WTC11 (cell line): ENCODE data around the gene RFTN1. TPM values are rescaled to one million over a fixed set of nuclear protein-coding genes. Genes with fewer than 3 reads are reported as not detected.

ENCODE experiments used
- ATAC-seq: fragments of 200-7000 bp; cut with Tn5 transposase; 2 replicates; pipeline ENCODE4 v1.10.0; 2021; ENCODE audit warnings: mild to moderate bottlenecking, moderate library complexity
- CTCF ChIA-PET: fragments of 300-600 bp; sonication (Branson Sonifier 250); formaldehyde crosslinking; loops from one replicate; lab custom pipeline; 2021; ENCODE audit warnings: antibody characterized with exemption; lab: Charles Lee
- POLR2A ChIA-PET: fragments of 350-600 bp; sonication (Branson Sonifier 250); formaldehyde crosslinking; loops from one replicate; lab custom pipeline; 2021; ENCODE audit warnings: antibody characterized with exemption; lab: Charles Lee
- DNase-seq: peaks from one replicate; pipeline ENCODE4 v3.0.0; 2021; ENCODE audit warnings: low spot score
- H3K27ac Mint-ChIP-seq: 2 replicates; pipeline ENCODE4 v1.8.0; 2021; ENCODE audit warnings: mixed read lengths
- H3K27me3 Mint-ChIP-seq: 2 replicates; pipeline ENCODE4 v1.8.0; 2021; ENCODE audit warnings: low read depth, mild to moderate bottlenecking, moderate library complexity, mixed read lengths
- H3K36me3 Mint-ChIP-seq: 2 replicates; pipeline ENCODE4 v1.8.0; 2021; ENCODE audit warnings: mixed read lengths
- H3K4me1 Mint-ChIP-seq: 2 replicates; pipeline ENCODE4 v1.8.0; 2022; ENCODE audit warnings: mixed read lengths
- H3K4me3 Mint-ChIP-seq: 2 replicates; pipeline ENCODE4 v1.8.0; 2021; ENCODE audit warnings: mild to moderate bottlenecking, moderate library complexity, mixed read lengths
- H3K9me3 Mint-ChIP-seq: 2 replicates; pipeline ENCODE4 v1.8.0; 2021; ENCODE audit warnings: mixed read lengths
- CBFB ChIP-seq: sonication (generic); formaldehyde crosslinking; IDR thresholded peaks from 2 replicates; pipeline ENCODE4 v1.8.1; 2022; ENCODE audit warnings: mild to moderate bottlenecking, low read depth, missing genetic modification reagents
- CREM ChIP-seq: sonication (generic); formaldehyde crosslinking; IDR thresholded peaks from 2 replicates; pipeline ENCODE4 v1.8.1; 2022; ENCODE audit warnings: mild to moderate bottlenecking, missing genetic modification reagents, moderate library complexity
- FOXJ3 ChIP-seq: sonication (generic); formaldehyde crosslinking; IDR thresholded peaks from 2 replicates; pipeline ENCODE4 v1.9.0; 2021; ENCODE audit warnings: missing genetic modification reagents, mild to moderate bottlenecking, borderline replicate concordance
- GTF2I ChIP-seq: fragments of 250-450 bp; sonication (Bioruptor Pico); conservative IDR thresholded peaks from 2 replicates; pipeline ENCODE4 v1.4.0; 2021; ENCODE audit warnings: mild to moderate bottlenecking
- NFATC4 ChIP-seq: fragments of 250-450 bp; sonication (Bioruptor Pico); IDR thresholded peaks from 2 replicates; pipeline ENCODE4 v1.9.0; 2021; ENCODE audit warnings: mild to moderate bottlenecking
- NFYB ChIP-seq: sonication (generic); formaldehyde crosslinking; conservative IDR thresholded peaks from 2 replicates; pipeline ENCODE4 v1.8.0; 2022; ENCODE audit warnings: low read depth, missing genetic modification reagents
- NR2C2 ChIP-seq: sonication (generic); formaldehyde crosslinking; IDR thresholded peaks from 2 replicates; pipeline ENCODE4 v1.8.0; 2022; ENCODE audit warnings: mild to moderate bottlenecking, missing genetic modification reagents
- TEAD4 ChIP-seq: sonication (generic); formaldehyde crosslinking; IDR thresholded peaks from 2 replicates; pipeline ENCODE4 v1.8.0; 2022; ENCODE audit warnings: mild to moderate bottlenecking, missing genetic modification reagents
- ZBTB21 ChIP-seq: sonication (generic); formaldehyde crosslinking; IDR thresholded peaks from 2 replicates; pipeline ENCODE4 v1.8.1; 2023; ENCODE audit warnings: mild to moderate bottlenecking, missing genetic modification reagents, borderline replicate concordance
- ZNF232 ChIP-seq: sonication (generic); formaldehyde crosslinking; IDR thresholded peaks from 2 replicates; pipeline ENCODE4 v1.8.0; 2022; ENCODE audit warnings: mild to moderate bottlenecking, missing genetic modification reagents
- ZNF263 ChIP-seq: sonication (generic); formaldehyde crosslinking; IDR thresholded peaks from 2 replicates; pipeline ENCODE4 v1.8.1; 2022; ENCODE audit warnings: low read depth, mild to moderate bottlenecking, moderate library complexity, missing genetic modification reagents
- ZNF396 ChIP-seq: fragments of 250-450 bp; sonication (Bioruptor Pico); IDR thresholded peaks from 2 replicates; pipeline ENCODE4 v1.8.0; 2021; ENCODE audit warnings: mild to moderate bottlenecking, moderate library complexity, borderline replicate concordance
- ZNF425 ChIP-seq: fragments of 250-450 bp; sonication (Bioruptor Pico); conservative IDR thresholded peaks from 2 replicates; pipeline ENCODE4 v1.9.0; 2021; ENCODE audit warnings: mild to moderate bottlenecking
- ZNF512 ChIP-seq: sonication (generic); formaldehyde crosslinking; IDR thresholded peaks from 2 replicates; pipeline ENCODE4 v1.8.1; 2022; ENCODE audit warnings: missing genetic modification reagents, borderline replicate concordance
- total RNA-seq: library from RNA; stranded (reverse); gene quantifications from 3 replicates; pipeline ENCODE4 v1.2.3, GENCODE V29; 2021
- TF ChIP-seq, protein P1 (sequence below): sonication (generic); formaldehyde crosslinking; IDR thresholded peaks from 2 replicates; pipeline ENCODE4 v1.8.1; 2022; ENCODE audit warnings: mild to moderate bottlenecking, missing genetic modification reagents, moderate library complexity, borderline replicate concordance
- TF ChIP-seq, protein P2 (sequence below): sonication (generic); formaldehyde crosslinking; conservative IDR thresholded peaks from 2 replicates; pipeline ENCODE4 v1.8.1; 2023; ENCODE audit warnings: mild to moderate bottlenecking, low read depth, missing genetic modification reagents, moderate library complexity
- TF ChIP-seq, protein P3 (sequence below): fragments of 250-450 bp; sonication (Bioruptor Pico); IDR thresholded peaks from 2 replicates; pipeline ENCODE4 v1.9.0; 2021; ENCODE audit warnings: moderate library complexity, mild to moderate bottlenecking, inconsistent platforms, borderline replicate concordance

Gene RFTN1
- total RNA-seq, 1 experiment from 2014 or later, result 3.8 TPM

DNA sequence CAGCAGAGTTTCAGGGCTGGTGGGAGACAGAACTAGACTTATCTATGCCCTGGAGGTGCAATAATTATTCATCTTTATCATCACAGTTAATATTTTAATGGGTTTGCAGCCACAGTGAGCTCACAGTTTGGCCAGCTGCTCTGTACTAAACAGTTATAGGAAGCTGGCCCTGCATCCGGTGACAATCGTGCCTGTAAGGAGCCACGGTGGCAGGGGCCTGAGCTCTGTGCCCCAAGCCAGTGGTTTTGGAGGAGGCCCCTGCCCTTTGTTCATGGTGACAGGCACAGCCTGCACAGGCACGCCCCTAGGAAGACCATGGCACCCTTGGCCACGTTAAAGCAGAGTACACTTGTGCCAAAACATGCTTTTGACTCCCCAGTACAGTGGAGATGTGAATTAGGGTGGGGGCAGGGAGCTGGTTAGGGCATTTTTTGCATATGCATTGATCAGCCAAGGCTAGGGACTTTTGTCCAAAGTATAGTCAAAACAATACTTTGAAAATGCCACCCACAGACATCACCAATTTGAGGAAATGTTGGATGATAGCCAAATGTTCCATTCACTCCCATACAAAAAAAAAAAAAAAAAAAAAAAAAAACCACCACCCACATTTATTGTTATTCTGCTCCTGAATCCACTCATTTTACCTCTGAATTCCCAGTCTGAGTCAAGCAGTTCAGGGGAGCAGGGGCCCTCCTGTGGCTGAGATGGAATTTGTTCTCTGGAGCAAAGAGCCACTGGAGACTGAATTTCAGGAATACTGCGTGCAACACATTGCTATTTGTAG, 3.4 kb upstream of the RFTN1 start:
- Mint-ChIP-seq H3K4me1 (peaks cover 28% of the 10 kb centered on the region), H3K27ac (no peak overlapping the region), H3K27me3 (peaks cover 38% of the 10 kb centered on the region)
- TF ChIP-seq GTF2I (CRISPR knock-in tag) (no peak), ZNF396 (CRISPR knock-in tag) (no peak), NFYB (no peak), NR2C2 (CRISPR knock-in tag) (no peak), CBFB (CRISPR knock-in tag) (no peak), TEAD4 (CRISPR knock-in tag) (no peak)
- TF ChIP-seq, all 79 proteins: peak for 0
- H3K4me3 Mint-ChIP-seq, result no peak overlapping the region
- no peak for DNase-seq
- no peaks in the 10 kb centered on the region for H3K36me3 Mint-ChIP-seq
- ATAC-seq, result peak; percentile 38
- ChIA-PET POLR2A (interaction anchor here (1.1 to 1.6 kb wide), 3 partner anchors 12 to 227 kb away, joined by 3 to 4 read pairs (median 4); no protein-coding TSS in a partner anchor), CTCF (interaction anchor here (0.6 to 2.5 kb wide), 19 partner anchors 12 to 252 kb away, joined by 3 to 20 read pairs (median 3); partner anchors contain the start of genes DPH3 and OXNAD1)
- H3K9me3 Mint-ChIP-seq, result peaks cover 4% of the 10 kb centered on the region

DNA sequence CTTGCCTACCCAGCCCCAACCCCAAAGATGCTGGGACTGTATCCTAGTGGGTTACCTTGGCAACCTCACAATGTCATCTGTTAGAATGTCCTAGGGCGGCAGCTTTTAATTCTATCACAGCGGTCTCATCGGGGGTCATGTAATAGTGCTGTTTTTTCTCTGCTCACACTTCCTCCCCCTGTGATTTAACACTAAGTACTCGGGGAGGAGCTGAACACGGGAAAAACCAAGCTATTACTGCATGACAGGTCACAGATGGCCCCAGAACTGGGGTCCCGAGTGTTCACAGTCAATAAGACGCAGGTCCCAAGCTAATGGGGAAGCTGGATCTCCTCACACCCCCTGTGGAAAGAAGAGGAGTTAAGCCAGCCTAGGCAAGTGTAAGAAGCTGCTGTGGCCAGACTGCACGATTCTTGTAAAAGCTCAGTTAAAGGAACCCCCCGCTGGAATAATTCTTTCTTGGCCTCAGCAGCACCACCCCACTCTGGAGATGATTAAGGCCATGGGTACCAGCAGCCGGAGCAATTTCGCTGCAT, 2.5 kb upstream of the RFTN1 start:
- Mint-ChIP-seq H3K4me3 (no peak overlapping the region), H3K27ac (no peak overlapping the region), H3K4me1 (peaks cover 29% of the 10 kb centered on the region), H3K36me3 (no peaks in the 10 kb centered on the region), H3K27me3 (peaks cover 48% of the 10 kb centered on the region), H3K9me3 (peaks cover 4% of the 10 kb centered on the region)
- TF ChIP-seq, protein P1, sequence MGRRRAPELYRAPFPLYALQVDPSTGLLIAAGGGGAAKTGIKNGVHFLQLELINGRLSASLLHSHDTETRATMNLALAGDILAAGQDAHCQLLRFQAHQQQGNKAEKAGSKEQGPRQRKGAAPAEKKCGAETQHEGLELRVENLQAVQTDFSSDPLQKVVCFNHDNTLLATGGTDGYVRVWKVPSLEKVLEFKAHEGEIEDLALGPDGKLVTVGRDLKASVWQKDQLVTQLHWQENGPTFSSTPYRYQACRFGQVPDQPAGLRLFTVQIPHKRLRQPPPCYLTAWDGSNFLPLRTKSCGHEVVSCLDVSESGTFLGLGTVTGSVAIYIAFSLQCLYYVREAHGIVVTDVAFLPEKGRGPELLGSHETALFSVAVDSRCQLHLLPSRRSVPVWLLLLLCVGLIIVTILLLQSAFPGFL (CRISPR knock-in tag), result no peak
- TF ChIP-seq, protein P2, sequence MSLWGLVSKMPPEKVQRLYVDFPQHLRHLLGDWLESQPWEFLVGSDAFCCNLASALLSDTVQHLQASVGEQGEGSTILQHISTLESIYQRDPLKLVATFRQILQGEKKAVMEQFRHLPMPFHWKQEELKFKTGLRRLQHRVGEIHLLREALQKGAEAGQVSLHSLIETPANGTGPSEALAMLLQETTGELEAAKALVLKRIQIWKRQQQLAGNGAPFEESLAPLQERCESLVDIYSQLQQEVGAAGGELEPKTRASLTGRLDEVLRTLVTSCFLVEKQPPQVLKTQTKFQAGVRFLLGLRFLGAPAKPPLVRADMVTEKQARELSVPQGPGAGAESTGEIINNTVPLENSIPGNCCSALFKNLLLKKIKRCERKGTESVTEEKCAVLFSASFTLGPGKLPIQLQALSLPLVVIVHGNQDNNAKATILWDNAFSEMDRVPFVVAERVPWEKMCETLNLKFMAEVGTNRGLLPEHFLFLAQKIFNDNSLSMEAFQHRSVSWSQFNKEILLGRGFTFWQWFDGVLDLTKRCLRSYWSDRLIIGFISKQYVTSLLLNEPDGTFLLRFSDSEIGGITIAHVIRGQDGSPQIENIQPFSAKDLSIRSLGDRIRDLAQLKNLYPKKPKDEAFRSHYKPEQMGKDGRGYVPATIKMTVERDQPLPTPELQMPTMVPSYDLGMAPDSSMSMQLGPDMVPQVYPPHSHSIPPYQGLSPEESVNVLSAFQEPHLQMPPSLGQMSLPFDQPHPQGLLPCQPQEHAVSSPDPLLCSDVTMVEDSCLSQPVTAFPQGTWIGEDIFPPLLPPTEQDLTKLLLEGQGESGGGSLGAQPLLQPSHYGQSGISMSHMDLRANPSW (CRISPR knock-in tag), result no peak
- TF ChIP-seq, protein P3, sequence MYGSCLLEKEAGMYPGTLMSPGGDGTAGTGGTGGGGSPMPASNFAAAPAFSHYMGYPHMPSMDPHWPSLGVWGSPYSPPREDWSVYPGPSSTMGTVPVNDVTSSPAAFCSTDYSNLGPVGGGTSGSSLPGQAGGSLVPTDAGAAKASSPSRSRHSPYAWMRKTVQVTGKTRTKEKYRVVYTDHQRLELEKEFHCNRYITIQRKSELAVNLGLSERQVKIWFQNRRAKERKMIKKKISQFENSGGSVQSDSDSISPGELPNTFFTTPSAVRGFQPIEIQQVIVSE (CRISPR knock-in tag), result no peak
- TF ChIP-seq FOXJ3, result no peak
- ChIA-PET POLR2A (interaction anchor here (1.2 to 1.6 kb wide), 2 partner anchors 11 to 18 kb away, joined by 3 to 4 read pairs; no protein-coding TSS in a partner anchor), CTCF (interaction anchor here (0.7 to 2.5 kb wide), 15 partner anchors 9 to 251 kb away, joined by 3 to 20 read pairs (median 3); partner anchors contain the start of genes DPH3 and OXNAD1)
- DNase-seq, result no peak
- ATAC-seq, result no peak

- H3K27ac Mint-ChIP-seq, result no peak overlapping the region
- ChIA-PET CTCF (interaction anchor here (2.1 to 3.4 kb wide), 2 partner anchors 148 to 224 kb away, joined by 10 to 20 read pairs; no protein-coding TSS in a partner anchor), POLR2A (no interaction called here)
- no peak for DNase-seq
- H3K36me3 Mint-ChIP-seq, result no peaks in the 10 kb centered on the region
- H3K27me3 Mint-ChIP-seq, result peaks cover 59% of the 10 kb centered on the region
- peaks cover 4% of the 10 kb centered on the region for H3K9me3 Mint-ChIP-seq
- peaks cover 28% of the 10 kb centered on the region for H3K4me1 Mint-ChIP-seq
- H3K4me3 Mint-ChIP-seq, result peak overlapping the region; percentile 21; the same call in 1 of the 2 replicates
- no peak for ATAC-seq
- TF ChIP-seq ZNF232 (CRISPR knock-in tag) (no peak), NFATC4 (CRISPR knock-in tag) (no peak), CREM (CRISPR knock-in tag) (no peak), ZNF425 (CRISPR knock-in tag) (no peak), TEAD4 (CRISPR knock-in tag) (no peak), ZBTB21 (CRISPR knock-in tag) (no peak), ZNF263 (CRISPR knock-in tag) (no peak), ZNF512 (no peak), NFYB (no peak)
- TF ChIP-seq, protein P2 (CRISPR knock-in tag), result no peak
These were observed 1.4 kb upstream of the RFTN1 start for GRCh38 chr3:16514755-16515353.
